Measurements from ENCODE around the gene PAX2. TPM values are rescaled to one million over a fixed set of nuclear protein-coding genes. Genes with fewer than 3 reads are reported as not detected.

Gene PAX2
- total RNA-seq, 1 experiment from 2014 or later = 0.09 TPM

DNA sequence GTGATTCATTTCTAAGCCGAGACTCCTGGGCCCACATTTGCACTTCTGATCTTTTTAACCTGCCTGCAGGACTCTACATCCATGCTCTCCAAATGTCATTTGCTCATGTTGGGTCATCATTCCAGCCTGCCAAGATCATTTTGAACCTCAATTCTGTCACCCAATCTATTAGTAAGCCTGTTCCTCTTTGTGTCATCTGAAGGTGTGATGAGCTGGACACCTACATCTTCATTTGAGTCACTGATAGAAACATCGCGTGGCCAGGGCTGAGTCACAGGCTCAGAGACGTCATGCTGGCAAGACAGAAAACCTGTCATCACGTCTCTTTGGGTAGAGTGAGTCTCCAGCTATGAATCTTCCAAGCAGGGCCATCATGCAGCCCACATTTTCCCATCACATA is 102.1 kb downstream of the PAX2 start:
- H3K27me3 Mint-ChIP-seq (ENCODE audit: low read depth) = peaks cover 60% of the 10 kb centered on the region
- DNase-seq (ENCODE audit: low spot score) = no peak
- H3K9me3 Mint-ChIP-seq = no peaks in the 10 kb centered on the region
- no peak for TF ChIP-seq OVOL2 (CRISPR knock-in tag; IDR thresholded peaks at IDR 0.05; ENCODE audit: borderline replicate concordance)
- TF ChIP-seq, protein P1, sequence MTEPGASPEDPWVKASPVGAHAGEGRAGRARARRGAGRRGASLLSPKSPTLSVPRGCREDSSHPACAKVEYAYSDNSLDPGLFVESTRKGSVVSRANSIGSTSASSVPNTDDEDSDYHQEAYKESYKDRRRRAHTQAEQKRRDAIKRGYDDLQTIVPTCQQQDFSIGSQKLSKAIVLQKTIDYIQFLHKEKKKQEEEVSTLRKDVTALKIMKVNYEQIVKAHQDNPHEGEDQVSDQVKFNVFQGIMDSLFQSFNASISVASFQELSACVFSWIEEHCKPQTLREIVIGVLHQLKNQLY (CRISPR knock-in tag; IDR thresholded peaks at IDR 0.05) = no peak
- TF ChIP-seq MXD4 (CRISPR knock-in tag; IDR thresholded peaks at IDR 0.05; ENCODE audit: borderline replicate concordance) = no peak
- TF ChIP-seq CREM (CRISPR knock-in tag; IDR thresholded peaks at IDR 0.05) = no peak
- no peak for TF ChIP-seq ESRRA (CRISPR knock-in tag; IDR thresholded peaks at IDR 0.05; ENCODE audit: borderline replicate concordance)
- no peak for TF ChIP-seq ZNF219 (CRISPR knock-in tag; IDR thresholded peaks at IDR 0.05; ENCODE audit: borderline replicate concordance)
- TF ChIP-seq, protein P2, sequence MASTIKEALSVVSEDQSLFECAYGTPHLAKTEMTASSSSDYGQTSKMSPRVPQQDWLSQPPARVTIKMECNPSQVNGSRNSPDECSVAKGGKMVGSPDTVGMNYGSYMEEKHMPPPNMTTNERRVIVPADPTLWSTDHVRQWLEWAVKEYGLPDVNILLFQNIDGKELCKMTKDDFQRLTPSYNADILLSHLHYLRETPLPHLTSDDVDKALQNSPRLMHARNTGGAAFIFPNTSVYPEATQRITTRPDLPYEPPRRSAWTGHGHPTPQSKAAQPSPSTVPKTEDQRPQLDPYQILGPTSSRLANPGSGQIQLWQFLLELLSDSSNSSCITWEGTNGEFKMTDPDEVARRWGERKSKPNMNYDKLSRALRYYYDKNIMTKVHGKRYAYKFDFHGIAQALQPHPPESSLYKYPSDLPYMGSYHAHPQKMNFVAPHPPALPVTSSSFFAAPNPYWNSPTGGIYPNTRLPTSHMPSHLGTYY (CRISPR knock-in tag; IDR thresholded peaks at IDR 0.05) = no peak
- TF ChIP-seq, protein P3, sequence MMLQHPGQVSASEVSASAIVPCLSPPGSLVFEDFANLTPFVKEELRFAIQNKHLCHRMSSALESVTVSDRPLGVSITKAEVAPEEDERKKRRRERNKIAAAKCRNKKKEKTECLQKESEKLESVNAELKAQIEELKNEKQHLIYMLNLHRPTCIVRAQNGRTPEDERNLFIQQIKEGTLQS (CRISPR knock-in tag; conservative IDR thresholded peaks at IDR 0.05) = no peak
- H3K4me3 Mint-ChIP-seq = no peak overlapping the region
- CTCF ChIA-PET = no interaction called here
- no peak for ATAC-seq
- H3K36me3 Mint-ChIP-seq = no peaks in the 10 kb centered on the region
- no peaks in the 10 kb centered on the region for H3K4me1 Mint-ChIP-seq
- H3K27ac Mint-ChIP-seq = no peak overlapping the region
- POLR2A ChIA-PET = no interaction called here

DNA sequence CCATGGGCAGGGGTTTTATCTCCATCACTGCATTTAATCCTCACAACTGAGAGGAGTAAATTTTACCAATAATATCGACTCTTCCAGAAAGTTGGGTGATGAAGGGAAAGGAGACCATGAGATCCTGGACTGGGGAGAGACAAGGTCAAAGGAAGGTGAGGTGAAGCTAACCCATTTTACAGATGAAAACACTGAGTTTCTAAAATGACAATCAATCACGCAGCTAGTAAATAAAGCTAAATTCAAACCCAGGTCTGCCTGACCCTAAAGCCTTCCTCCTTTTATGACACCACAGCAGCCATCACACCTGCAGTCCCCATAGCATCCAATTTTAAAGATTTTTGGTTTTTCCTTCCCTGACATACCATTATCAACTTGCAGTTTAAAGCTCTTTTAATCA is 103.4 kb downstream of the PAX2 start:
- Mint-ChIP-seq H3K4me3 (no peak overlapping the region), H3K27me3 (ENCODE audit: low read depth) (peaks cover 57% of the 10 kb centered on the region), H3K27ac (no peak overlapping the region), H3K9me3 (no peaks in the 10 kb centered on the region), H3K36me3 (no peaks in the 10 kb centered on the region), H3K4me1 (no peaks in the 10 kb centered on the region)
- ATAC-seq (no peak), DNase-seq (ENCODE audit: low spot score) (no peak)
- CTCF ChIA-PET = interaction anchor here (1.0 to 1.1 kb wide), 3 partner anchors 23 to 279 kb away, joined by 3 to 4 read pairs (median 4); no protein-coding TSS in a partner anchor
- POLR2A ChIA-PET = no interaction called here
- TF ChIP-seq EMX1 (CRISPR knock-in tag; IDR thresholded peaks at IDR 0.05) (no peak), SOX15 (CRISPR knock-in tag; IDR thresholded peaks at IDR 0.05) (no peak), CBFB (CRISPR knock-in tag; IDR thresholded peaks at IDR 0.05; ENCODE audit: low read depth) (no peak), NFYB (CRISPR knock-in tag; conservative IDR thresholded peaks at IDR 0.05; ENCODE audit: low read depth) (no peak), NFE2L1 (CRISPR knock-in tag; IDR thresholded peaks at IDR 0.05) (no peak), NFATC4 (CRISPR knock-in tag; IDR thresholded peaks at IDR 0.05) (no peak), JUN (CRISPR knock-in tag; IDR thresholded peaks at IDR 0.05) (no peak), IRF2 (CRISPR knock-in tag; IDR thresholded peaks at IDR 0.05; ENCODE audit: borderline replicate concordance, low read depth) (no peak), FOXK1 (CRISPR knock-in tag; IDR thresholded peaks at IDR 0.05) (no peak), PRRX2 (CRISPR knock-in tag; IDR thresholded peaks at IDR 0.05) (no peak), ZBTB21 (CRISPR knock-in tag; IDR thresholded peaks at IDR 0.05; ENCODE audit: borderline replicate concordance) (no peak)
- TF ChIP-seq, protein P4, sequence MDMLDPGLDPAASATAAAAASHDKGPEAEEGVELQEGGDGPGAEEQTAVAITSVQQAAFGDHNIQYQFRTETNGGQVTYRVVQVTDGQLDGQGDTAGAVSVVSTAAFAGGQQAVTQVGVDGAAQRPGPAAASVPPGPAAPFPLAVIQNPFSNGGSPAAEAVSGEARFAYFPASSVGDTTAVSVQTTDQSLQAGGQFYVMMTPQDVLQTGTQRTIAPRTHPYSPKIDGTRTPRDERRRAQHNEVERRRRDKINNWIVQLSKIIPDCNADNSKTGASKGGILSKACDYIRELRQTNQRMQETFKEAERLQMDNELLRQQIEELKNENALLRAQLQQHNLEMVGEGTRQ (CRISPR knock-in tag; IDR thresholded peaks at IDR 0.05) = no peak
- TF ChIP-seq, protein P5, sequence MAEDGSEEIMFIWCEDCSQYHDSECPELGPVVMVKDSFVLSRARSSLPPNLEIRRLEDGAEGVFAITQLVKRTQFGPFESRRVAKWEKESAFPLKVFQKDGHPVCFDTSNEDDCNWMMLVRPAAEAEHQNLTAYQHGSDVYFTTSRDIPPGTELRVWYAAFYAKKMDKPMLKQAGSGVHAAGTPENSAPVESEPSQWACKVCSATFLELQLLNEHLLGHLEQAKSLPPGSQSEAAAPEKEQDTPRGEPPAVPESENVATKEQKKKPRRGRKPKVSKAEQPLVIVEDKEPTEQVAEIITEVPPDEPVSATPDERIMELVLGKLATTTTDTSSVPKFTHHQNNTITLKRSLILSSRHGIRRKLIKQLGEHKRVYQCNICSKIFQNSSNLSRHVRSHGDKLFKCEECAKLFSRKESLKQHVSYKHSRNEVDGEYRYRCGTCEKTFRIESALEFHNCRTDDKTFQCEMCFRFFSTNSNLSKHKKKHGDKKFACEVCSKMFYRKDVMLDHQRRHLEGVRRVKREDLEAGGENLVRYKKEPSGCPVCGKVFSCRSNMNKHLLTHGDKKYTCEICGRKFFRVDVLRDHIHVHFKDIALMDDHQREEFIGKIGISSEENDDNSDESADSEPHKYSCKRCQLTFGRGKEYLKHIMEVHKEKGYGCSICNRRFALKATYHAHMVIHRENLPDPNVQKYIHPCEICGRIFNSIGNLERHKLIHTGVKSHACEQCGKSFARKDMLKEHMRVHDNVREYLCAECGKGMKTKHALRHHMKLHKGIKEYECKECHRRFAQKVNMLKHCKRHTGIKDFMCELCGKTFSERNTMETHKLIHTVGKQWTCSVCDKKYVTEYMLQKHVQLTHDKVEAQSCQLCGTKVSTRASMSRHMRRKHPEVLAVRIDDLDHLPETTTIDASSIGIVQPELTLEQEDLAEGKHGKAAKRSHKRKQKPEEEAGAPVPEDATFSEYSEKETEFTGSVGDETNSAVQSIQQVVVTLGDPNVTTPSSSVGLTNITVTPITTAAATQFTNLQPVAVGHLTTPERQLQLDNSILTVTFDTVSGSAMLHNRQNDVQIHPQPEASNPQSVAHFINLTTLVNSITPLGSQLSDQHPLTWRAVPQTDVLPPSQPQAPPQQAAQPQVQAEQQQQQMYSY (CRISPR knock-in tag; IDR thresholded peaks at IDR 0.05) = no peak
- TF ChIP-seq, protein P6, sequence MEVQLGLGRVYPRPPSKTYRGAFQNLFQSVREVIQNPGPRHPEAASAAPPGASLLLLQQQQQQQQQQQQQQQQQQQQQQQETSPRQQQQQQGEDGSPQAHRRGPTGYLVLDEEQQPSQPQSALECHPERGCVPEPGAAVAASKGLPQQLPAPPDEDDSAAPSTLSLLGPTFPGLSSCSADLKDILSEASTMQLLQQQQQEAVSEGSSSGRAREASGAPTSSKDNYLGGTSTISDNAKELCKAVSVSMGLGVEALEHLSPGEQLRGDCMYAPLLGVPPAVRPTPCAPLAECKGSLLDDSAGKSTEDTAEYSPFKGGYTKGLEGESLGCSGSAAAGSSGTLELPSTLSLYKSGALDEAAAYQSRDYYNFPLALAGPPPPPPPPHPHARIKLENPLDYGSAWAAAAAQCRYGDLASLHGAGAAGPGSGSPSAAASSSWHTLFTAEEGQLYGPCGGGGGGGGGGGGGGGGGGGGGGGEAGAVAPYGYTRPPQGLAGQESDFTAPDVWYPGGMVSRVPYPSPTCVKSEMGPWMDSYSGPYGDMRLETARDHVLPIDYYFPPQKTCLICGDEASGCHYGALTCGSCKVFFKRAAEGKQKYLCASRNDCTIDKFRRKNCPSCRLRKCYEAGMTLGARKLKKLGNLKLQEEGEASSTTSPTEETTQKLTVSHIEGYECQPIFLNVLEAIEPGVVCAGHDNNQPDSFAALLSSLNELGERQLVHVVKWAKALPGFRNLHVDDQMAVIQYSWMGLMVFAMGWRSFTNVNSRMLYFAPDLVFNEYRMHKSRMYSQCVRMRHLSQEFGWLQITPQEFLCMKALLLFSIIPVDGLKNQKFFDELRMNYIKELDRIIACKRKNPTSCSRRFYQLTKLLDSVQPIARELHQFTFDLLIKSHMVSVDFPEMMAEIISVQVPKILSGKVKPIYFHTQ (CRISPR knock-in tag; IDR thresholded peaks at IDR 0.05) = no peak
- TF ChIP-seq, protein P7, sequence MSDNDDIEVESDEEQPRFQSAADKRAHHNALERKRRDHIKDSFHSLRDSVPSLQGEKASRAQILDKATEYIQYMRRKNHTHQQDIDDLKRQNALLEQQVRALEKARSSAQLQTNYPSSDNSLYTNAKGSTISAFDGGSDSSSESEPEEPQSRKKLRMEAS (CRISPR knock-in tag; IDR thresholded peaks at IDR 0.05) = no peak
- TF ChIP-seq, protein P1 (CRISPR knock-in tag; IDR thresholded peaks at IDR 0.05) = no peak
- TF ChIP-seq, protein P2 (CRISPR knock-in tag; IDR thresholded peaks at IDR 0.05) = no peak

Measured in WTC11 (cell line).